Stimulated activated CD4-positive, alpha-beta T cell treated with anti-CD3 and anti-CD28 coated beads, Interleukin-1b, Interleukin-23, amount 100 ng/mL, for 4 hours (primary cell): Measurements from ENCODE around the gene RASA3.

Experiments used
- DNase-seq, 2 donors: peaks; one replicate each; pipeline ENCODE4 v3.0.0-alpha.2; 2020; ENCODE audit warnings: low read depth in 2 of 2

Gene RASA3

GRCh38 chr13:113969311-113969972 lies 163.0 kb downstream of the RASA3 start:
- no peak for DNase-seq

GRCh38 chr13:113968463-113969310 lies 163.7 kb downstream of the RASA3 start:
- no peak for DNase-seq

- no peak for DNase-seq
Observed at GRCh38 chr13:113967729-113968462, 164.5 kb downstream of the RASA3 start.

- DNase-seq: no peak
Observed at GRCh38 chr13:113967206-113967720, 165.2 kb downstream of the RASA3 start.

GRCh38 chr13:113965968-113966884 lies 166.2 kb downstream of the RASA3 start:
- no peak for DNase-seq

- no peak for DNase-seq
Observed at GRCh38 chr13:113965383-113965874, 167.0 kb downstream of the RASA3 start.

GRCh38 chr13:113964251-113964995 lies 168.0 kb downstream of the RASA3 start:
- DNase-seq: no peak

- DNase-seq: no peak
Observed at GRCh38 chr13:113963376-113963775, 169.0 kb downstream of the RASA3 start.

GRCh38 chr13:113962975-113963374 lies 169.4 kb downstream of the RASA3 start:
- no peak for DNase-seq

GRCh38 chr13:113962386-113962785 lies 170.0 kb downstream of the RASA3 start:
- DNase-seq: no peak

- no peak for DNase-seq
Observed at GRCh38 chr13:113960276-113960948, 172.0 kb downstream of the RASA3 start.

- no peak for DNase-seq
Observed at GRCh38 chr13:113959198-113959597, 173.2 kb downstream of the RASA3 start.

- no peak for DNase-seq
Observed at GRCh38 chr13:113958373-113958772, 174.1 kb downstream of the RASA3 start.

GRCh38 chr13:113956571-113956970 lies 175.9 kb downstream of the RASA3 start:
- DNase-seq: no peak

GRCh38 chr13:113955691-113956090 lies 176.7 kb downstream of the RASA3 start:
- no peak for DNase-seq

GRCh38 chr13:113955235-113955634 lies 177.2 kb downstream of the RASA3 start:
- no peak for DNase-seq

- no peak for DNase-seq
Observed at GRCh38 chr13:113954046-113954835, 178.2 kb downstream of the RASA3 start.

GRCh38 chr13:113953561-113953960 lies 178.9 kb downstream of the RASA3 start:
- no peak for DNase-seq

- DNase-seq: no peak
Observed at GRCh38 chr13:113952983-113953520, 179.4 kb downstream of the RASA3 start.
